Endodermal cell (in vitro differentiated cells): ENCODE measurements around the gene IGF2BP1. TPM values are rescaled to one million over a fixed set of nuclear protein-coding genes. Genes with fewer than 3 reads are reported as not detected.
A peak's percentile ranks its signal among the peaks of the same experiment; 100 is the strongest.
"Not testable (repeated sequence)": the region's sequence is repeated elsewhere in the genome, so short reads cannot be mapped to it uniquely, and the experiment has no call there.

ENCODE experiments used
- DNase-seq: peaks from one replicate; pipeline ENCODE4 v3.0.0-alpha.2; 2017
- H3K27ac ChIP-seq: 2 replicates; pipeline ENCODE4 v1.5.1; 2013; ENCODE audit warnings: mild to moderate bottlenecking, low read depth, low read length, moderate library complexity
- H3K27me3 ChIP-seq: 2 replicates; pipeline ENCODE4 v1.6.1; 2013; ENCODE audit warnings: mild to moderate bottlenecking, low read length, moderate library complexity; ENCODE audit not compliant: insufficient read depth, control insufficient read depth, poor library complexity, severe bottlenecking
- H3K36me3 ChIP-seq: 2 replicates; pipeline ENCODE4 v1.7.0; 2013; ENCODE audit warnings: mild to moderate bottlenecking, low read length, moderate library complexity; ENCODE audit not compliant: control insufficient read depth, insufficient read depth
- H3K4me1 ChIP-seq: one replicate; pipeline ENCODE4 v1.7.0; 2013; ENCODE audit warnings: low read length; ENCODE audit not compliant: control insufficient read depth, insufficient read depth
- H3K4me3 ChIP-seq: 2 replicates; pipeline ENCODE4 v1.5.1; 2013; ENCODE audit warnings: mild to moderate bottlenecking, low read length, moderate library complexity
- H3K9ac ChIP-seq: 2 replicates; pipeline ENCODE4 v1.6.1; 2013; ENCODE audit warnings: mild to moderate bottlenecking, low read length, moderate library complexity; ENCODE audit not compliant: poor library complexity, severe bottlenecking; ENCODE audit errors: extremely low read depth
- H3K9me3 ChIP-seq: 2 replicates; pipeline ENCODE4 v1.6.1; 2013; ENCODE audit warnings: mild to moderate bottlenecking, low read length, moderate library complexity; ENCODE audit not compliant: control insufficient read depth
- H3K27ac Mint-ChIP-seq: 2 replicates; pipeline ENCODE4 v1.8.0; 2020; ENCODE audit warnings: mixed read lengths
- H3K27me3 Mint-ChIP-seq: 2 replicates; pipeline ENCODE4 v1.8.0; 2021; ENCODE audit warnings: mild to moderate bottlenecking, mixed read lengths; ENCODE audit not compliant: insufficient read depth
- H3K36me3 Mint-ChIP-seq: 2 replicates; pipeline ENCODE4 v1.8.0; 2020; ENCODE audit warnings: low read depth, mixed read lengths
- H3K4me1 Mint-ChIP-seq: 2 replicates; pipeline ENCODE4 v1.8.0; 2020; ENCODE audit warnings: mixed read lengths
- H3K4me3 Mint-ChIP-seq: 2 replicates; pipeline ENCODE4 v1.8.0; 2020; ENCODE audit warnings: mild to moderate bottlenecking, moderate library complexity, mixed read lengths
- H3K9me3 Mint-ChIP-seq: 2 replicates; pipeline ENCODE4 v1.8.0; 2020; ENCODE audit warnings: mild to moderate bottlenecking, mixed read lengths
- CTCF ChIP-seq: fragments of 200-600 bp; sonication (generic); conservative IDR thresholded peaks from 2 replicates; pipeline ENCODE4 v1.5.0; 2021; ENCODE audit warnings: antibody characterized with exemption, mild to moderate bottlenecking
- WGBS, 2 experiments: methylation state at CpG; one replicate each; pipeline versions ENCODE4 v1.1.5 to v1.1.7; 2013; ENCODE audit warnings: missing lambda C conversion rate in 2 of 2, mixed read lengths in 1 of 2; ENCODE audit not compliant: insufficient coverage in 1 of 2, insufficient read length in 1 of 2; 5-methylcytosine and 5-hydroxymethylcytosine counted together
- total RNA-seq, 2 donors: library from RNA; stranded (reverse); fragmentation: NEBNext Ultra II Directional in 1 of 2; extraction: Animal tissue kit (Norgen Biotek cat#: 25700) in 1 of 2; gene quantifications; 2 replicates in 1 of 2; 3 replicates in 1 of 2; pipeline ENCODE4 v1.2.1, GENCODE V29; 2021

The IGF2BP1 gene
- total RNA-seq, 2 donors from 2014 or later = 333 to 360 TPM

GRCh38 chr17:49003557-49004511, 6.6 kb downstream of the IGF2BP1 start:
- H3K4me3 Mint-ChIP-seq = peak overlapping the region; percentile 99

GRCh38 chr17:49005140-49005539, 8.0 kb downstream of the IGF2BP1 start:
- Mint-ChIP-seq H3K36me3 (peaks cover 59% of the 10 kb centered on the region), H3K9me3 (no peaks in the 10 kb centered on the region), H3K27me3 (no peaks in the 10 kb centered on the region), H3K4me3 (no peak overlapping the region), H3K4me1 (peaks cover 66% of the 10 kb centered on the region), H3K27ac (peak overlapping the region; percentile 69)
- WGBS, 2 experiments = 90 to 93% methylated on average over 2 of the region's 2 CpGs
- Histone ChIP-seq H3K27ac (no peak overlapping the region), H3K27me3 (no peaks in the 10 kb centered on the region), H3K9me3 (no peaks in the 10 kb centered on the region), H3K4me3 (peak overlapping the region; percentile 99), H3K36me3 (peaks cover 48% of the 10 kb centered on the region), H3K4me1 (peaks cover 16% of the 10 kb centered on the region), H3K9ac (no peak overlapping the region)
- TF ChIP-seq CTCF = no peak
- peak; percentile 17 for DNase-seq

More at GRCh38 chr17:49003557-49004511, 6.6 kb downstream of the IGF2BP1 start:
- Histone ChIP-seq H3K36me3 (peaks cover 58% of the 10 kb centered on the region), H3K27me3 (no peaks in the 10 kb centered on the region), H3K9ac (peak overlapping the region; percentile 99), H3K4me3 (peak overlapping the region; percentile 99), H3K9me3 (no peaks in the 10 kb centered on the region), H3K4me1 (peaks cover 16% of the 10 kb centered on the region), H3K27ac (peak overlapping the region; percentile 15)
- Mint-ChIP-seq H3K9me3 (no peaks in the 10 kb centered on the region), H3K36me3 (peaks cover 65% of the 10 kb centered on the region), H3K27ac (peak overlapping the region; percentile 89), H3K27me3 (no peaks in the 10 kb centered on the region), H3K4me1 (peaks cover 65% of the 10 kb centered on the region)
- DNase-seq = peak; percentile 85
- TF ChIP-seq CTCF = no peak
- 2 to 5% methylated on average over 6 to 38 of the region's 39 CpGs for WGBS, 2 experiments

GRCh38 chr17:49008908-49009307, 11.7 kb downstream of the IGF2BP1 start:
- H3K27me3 ChIP-seq, H3K27ac ChIP-seq, H3K9me3 ChIP-seq, DNase-seq, H3K9me3 Mint-ChIP-seq, H3K9ac ChIP-seq, H3K4me3 ChIP-seq, H3K27me3 Mint-ChIP-seq, H3K27ac Mint-ChIP-seq, H3K4me3 Mint-ChIP-seq: not testable (repeated sequence)
- WGBS, 2 experiments = 100% methylated on average over 3 to 5 of the region's 5 CpGs
- peaks cover 28% of the 10 kb centered on the region for H3K4me1 ChIP-seq
- peaks cover 68% of the 10 kb centered on the region for H3K36me3 ChIP-seq
- peaks cover 55% of the 10 kb centered on the region for H3K36me3 Mint-ChIP-seq
- H3K4me1 Mint-ChIP-seq = peaks cover 65% of the 10 kb centered on the region
